OCI-LY7 (cell line): Measurements from ENCODE around the gene ERBIN.

Source experiments
- CTCF ChIP-seq: fragments of 200-600 bp; sonication (generic); conservative IDR thresholded peaks from 2 replicates; pipeline ENCODE4 v1.5.1; 2014; ENCODE audit warnings: mild to moderate bottlenecking, antibody characterized with exemption, low read length, moderate library complexity, mixed read lengths
- EZH2phosphoT487 ChIP-seq: fragments of 200-600 bp; sonication (generic); IDR thresholded peaks from 2 replicates; pipeline ENCODE4 v1.6.1; 2018; ENCODE audit warnings: low read depth, borderline replicate concordance, mild to moderate bottlenecking, mixed run types, antibody characterized with exemption, low read length, moderate library complexity, mixed read lengths

- TF ChIP-seq CTCF (no peak), EZH2phosphoT487 (no peak)
These were observed 10.3 kb upstream of the ERBIN start for GRCh38 chr5:65916066-65916465.
